ENCODE data around the gene TSPAN9. TPM values are rescaled to one million over a fixed set of nuclear protein-coding genes. Genes with fewer than 3 reads are reported as not detected.

TSPAN9 gene
- total RNA-seq, 1 donor from 2014 or later, result 31.7 TPM

- no peak for DNase-seq (ENCODE audit: extremely low spot score, unreplicated experiment)
- Mint-ChIP-seq H3K27me3 (peaks cover 36% of the 10 kb centered on the region), H3K4me1 (ENCODE audit: unreplicated experiment) (no peaks in the 10 kb centered on the region), H3K36me3 (no peaks in the 10 kb centered on the region), H3K27ac (no peak overlapping the region), H3K4me3 (no peak overlapping the region), H3K9me3 (no peaks in the 10 kb centered on the region)
- TF ChIP-seq CTCF (conservative IDR thresholded peaks at IDR 0.05), result no peak
Measured at GRCh38 chr12:3323002-3323685, 246.0 kb downstream of the TSPAN9 start.

DNA sequence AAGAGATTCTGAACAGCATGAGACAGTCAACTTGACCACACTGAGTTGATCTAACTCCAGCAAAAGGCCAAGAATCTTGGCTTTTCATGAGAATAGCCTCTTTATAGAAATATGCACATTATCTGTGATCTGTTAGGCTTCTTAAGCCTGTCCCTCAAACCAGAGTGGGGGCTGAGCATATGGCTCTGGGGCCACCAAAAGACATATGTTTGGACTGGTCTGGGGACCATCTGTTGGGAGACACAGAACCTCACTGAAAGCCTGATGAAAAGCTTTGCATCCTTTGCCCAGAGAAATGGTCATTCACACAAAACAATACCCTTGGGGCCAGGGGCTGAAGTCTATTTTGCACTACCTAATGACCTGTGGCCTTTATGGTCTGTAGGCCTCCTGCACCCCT is 248.6 kb downstream of the TSPAN9 start:
- Mint-ChIP-seq H3K9me3 (no peaks in the 10 kb centered on the region), H3K4me3 (no peak overlapping the region)

GRCh38 chr12:3326156-3326849 is 249.1 kb downstream of the TSPAN9 start:
- Mint-ChIP-seq H3K27ac (no peak overlapping the region), H3K27me3 (peaks cover 38% of the 10 kb centered on the region)

More for the DNA sequence above, 248.6 kb downstream of the TSPAN9 start:
- H3K4me1 Mint-ChIP-seq (ENCODE audit: unreplicated experiment), result no peaks in the 10 kb centered on the region
- no peak for TF ChIP-seq CTCF (conservative IDR thresholded peaks at IDR 0.05)
- no peak for DNase-seq (ENCODE audit: extremely low spot score, unreplicated experiment)
- H3K27ac Mint-ChIP-seq, result no peak overlapping the region
- no peaks in the 10 kb centered on the region for H3K36me3 Mint-ChIP-seq
- peaks cover 38% of the 10 kb centered on the region for H3K27me3 Mint-ChIP-seq

GRCh38 chr12:3326850-3327780 is 249.9 kb downstream of the TSPAN9 start:
- Mint-ChIP-seq H3K4me3 (no peak overlapping the region), H3K9me3 (no peaks in the 10 kb centered on the region), H3K27ac (no peak overlapping the region), H3K4me1 (ENCODE audit: unreplicated experiment) (no peaks in the 10 kb centered on the region), H3K27me3 (peaks cover 34% of the 10 kb centered on the region), H3K36me3 (no peaks in the 10 kb centered on the region)
- no peak for DNase-seq (ENCODE audit: extremely low spot score, unreplicated experiment)
- TF ChIP-seq CTCF (conservative IDR thresholded peaks at IDR 0.05), result no peak

More at GRCh38 chr12:3326156-3326849, 249.1 kb downstream of the TSPAN9 start:
- no peaks in the 10 kb centered on the region for H3K36me3 Mint-ChIP-seq
- no peak for DNase-seq (ENCODE audit: extremely low spot score, unreplicated experiment)
- no peaks in the 10 kb centered on the region for H3K4me1 Mint-ChIP-seq (ENCODE audit: unreplicated experiment)
- H3K4me3 Mint-ChIP-seq, result no peak overlapping the region
- no peaks in the 10 kb centered on the region for H3K9me3 Mint-ChIP-seq
- TF ChIP-seq CTCF (conservative IDR thresholded peaks at IDR 0.05), result no peak

DNA sequence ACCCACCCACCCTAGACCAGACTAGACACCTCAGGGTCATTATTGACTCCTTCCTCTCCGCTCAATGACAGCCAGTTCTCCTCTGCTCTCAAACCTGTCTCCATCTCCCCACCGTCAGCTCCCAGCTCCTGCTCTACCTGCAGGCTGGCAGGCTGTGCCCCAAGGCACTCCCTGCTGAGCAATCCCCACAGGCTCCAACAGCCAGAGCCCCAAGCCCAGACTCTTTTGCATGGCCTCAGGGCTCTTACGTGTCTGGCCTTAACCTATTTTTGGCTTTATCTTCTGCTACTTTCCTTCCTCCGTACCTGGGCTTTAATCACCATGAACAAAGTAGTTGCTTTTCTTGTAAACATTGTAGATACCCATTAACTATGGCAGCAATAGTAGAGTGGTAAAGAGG is 250.9 kb downstream of the TSPAN9 start:
- no peak for TF ChIP-seq CTCF (conservative IDR thresholded peaks at IDR 0.05)
- H3K36me3 Mint-ChIP-seq, result no peaks in the 10 kb centered on the region
- H3K9me3 Mint-ChIP-seq, result no peaks in the 10 kb centered on the region
- H3K27me3 Mint-ChIP-seq, result peaks cover 27% of the 10 kb centered on the region
- no peak overlapping the region for H3K27ac Mint-ChIP-seq
- DNase-seq (ENCODE audit: extremely low spot score, unreplicated experiment), result no peak
- H3K4me1 Mint-ChIP-seq (ENCODE audit: unreplicated experiment), result no peaks in the 10 kb centered on the region
- H3K4me3 Mint-ChIP-seq, result no peak overlapping the region

Measured in type B pancreatic cell (in vitro differentiated cells).